Measurements from ENCODE around the gene DLX1. TPM values are rescaled to one million over a fixed set of nuclear protein-coding genes. Genes with fewer than 3 reads are reported as not detected.

DLX1 gene
- total RNA-seq, 1 donor from 2014 or later = 10.0 TPM

DNA sequence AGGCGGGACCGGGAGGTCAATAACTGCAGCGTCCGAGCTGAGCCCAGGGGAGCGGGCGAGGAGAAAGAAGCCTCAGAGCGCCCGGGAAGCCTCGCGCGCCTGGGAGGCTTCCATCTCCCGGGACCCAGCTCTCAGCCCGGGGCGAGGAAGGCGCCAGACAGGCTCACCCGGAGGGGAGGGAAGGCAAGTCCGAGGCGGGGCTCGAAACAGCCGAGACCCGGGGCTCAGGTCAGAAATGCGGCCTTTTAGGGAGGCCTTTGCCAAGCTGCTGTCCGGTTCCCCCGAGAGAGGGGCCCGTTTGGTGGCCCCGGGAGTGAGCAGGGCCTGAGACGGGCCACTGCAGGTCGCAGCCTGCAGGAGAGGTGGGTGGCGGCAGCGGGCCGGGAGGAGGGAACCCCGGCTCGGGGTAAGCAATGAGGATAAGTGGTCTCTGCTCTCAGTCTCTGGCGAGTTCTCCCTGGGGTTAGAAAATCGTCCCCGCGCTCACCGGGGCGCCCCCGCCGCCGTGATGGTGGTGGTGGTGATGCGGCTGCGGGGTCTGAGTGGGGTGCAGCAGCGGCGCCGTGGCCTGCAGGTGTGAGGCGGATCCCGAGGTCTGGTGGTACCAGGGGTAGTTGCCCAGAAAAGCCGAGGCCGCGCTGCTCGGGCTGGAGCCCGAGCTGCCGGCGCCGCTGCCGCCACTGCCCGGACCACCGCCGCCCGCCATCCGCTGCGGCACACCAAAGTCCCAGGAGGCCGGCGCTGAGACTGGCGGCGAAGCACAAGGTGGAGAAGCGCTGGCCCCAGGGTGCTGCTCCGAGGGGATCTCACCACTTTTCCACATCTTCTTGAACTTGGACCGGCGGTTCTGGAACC is 15.0 kb downstream of the DLX1 start:
- peaks cover 23% of the 10 kb centered on the region for H3K4me1 Mint-ChIP-seq (ENCODE audit: unreplicated experiment)
- H3K9me3 Mint-ChIP-seq = no peaks in the 10 kb centered on the region
- peaks cover 84% of the 10 kb centered on the region for H3K27me3 Mint-ChIP-seq
- H3K4me3 Mint-ChIP-seq = peak overlapping the region; percentile 88
- TF ChIP-seq, protein P1, sequence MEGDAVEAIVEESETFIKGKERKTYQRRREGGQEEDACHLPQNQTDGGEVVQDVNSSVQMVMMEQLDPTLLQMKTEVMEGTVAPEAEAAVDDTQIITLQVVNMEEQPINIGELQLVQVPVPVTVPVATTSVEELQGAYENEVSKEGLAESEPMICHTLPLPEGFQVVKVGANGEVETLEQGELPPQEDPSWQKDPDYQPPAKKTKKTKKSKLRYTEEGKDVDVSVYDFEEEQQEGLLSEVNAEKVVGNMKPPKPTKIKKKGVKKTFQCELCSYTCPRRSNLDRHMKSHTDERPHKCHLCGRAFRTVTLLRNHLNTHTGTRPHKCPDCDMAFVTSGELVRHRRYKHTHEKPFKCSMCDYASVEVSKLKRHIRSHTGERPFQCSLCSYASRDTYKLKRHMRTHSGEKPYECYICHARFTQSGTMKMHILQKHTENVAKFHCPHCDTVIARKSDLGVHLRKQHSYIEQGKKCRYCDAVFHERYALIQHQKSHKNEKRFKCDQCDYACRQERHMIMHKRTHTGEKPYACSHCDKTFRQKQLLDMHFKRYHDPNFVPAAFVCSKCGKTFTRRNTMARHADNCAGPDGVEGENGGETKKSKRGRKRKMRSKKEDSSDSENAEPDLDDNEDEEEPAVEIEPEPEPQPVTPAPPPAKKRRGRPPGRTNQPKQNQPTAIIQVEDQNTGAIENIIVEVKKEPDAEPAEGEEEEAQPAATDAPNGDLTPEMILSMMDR (conservative IDR thresholded peaks at IDR 0.05) = no peak
- no peak overlapping the region for H3K27ac Mint-ChIP-seq
- peaks cover 5% of the 10 kb centered on the region for H3K36me3 Mint-ChIP-seq
- DNase-seq (ENCODE audit: extremely low spot score, unreplicated experiment) = peak; percentile 75

DNA sequence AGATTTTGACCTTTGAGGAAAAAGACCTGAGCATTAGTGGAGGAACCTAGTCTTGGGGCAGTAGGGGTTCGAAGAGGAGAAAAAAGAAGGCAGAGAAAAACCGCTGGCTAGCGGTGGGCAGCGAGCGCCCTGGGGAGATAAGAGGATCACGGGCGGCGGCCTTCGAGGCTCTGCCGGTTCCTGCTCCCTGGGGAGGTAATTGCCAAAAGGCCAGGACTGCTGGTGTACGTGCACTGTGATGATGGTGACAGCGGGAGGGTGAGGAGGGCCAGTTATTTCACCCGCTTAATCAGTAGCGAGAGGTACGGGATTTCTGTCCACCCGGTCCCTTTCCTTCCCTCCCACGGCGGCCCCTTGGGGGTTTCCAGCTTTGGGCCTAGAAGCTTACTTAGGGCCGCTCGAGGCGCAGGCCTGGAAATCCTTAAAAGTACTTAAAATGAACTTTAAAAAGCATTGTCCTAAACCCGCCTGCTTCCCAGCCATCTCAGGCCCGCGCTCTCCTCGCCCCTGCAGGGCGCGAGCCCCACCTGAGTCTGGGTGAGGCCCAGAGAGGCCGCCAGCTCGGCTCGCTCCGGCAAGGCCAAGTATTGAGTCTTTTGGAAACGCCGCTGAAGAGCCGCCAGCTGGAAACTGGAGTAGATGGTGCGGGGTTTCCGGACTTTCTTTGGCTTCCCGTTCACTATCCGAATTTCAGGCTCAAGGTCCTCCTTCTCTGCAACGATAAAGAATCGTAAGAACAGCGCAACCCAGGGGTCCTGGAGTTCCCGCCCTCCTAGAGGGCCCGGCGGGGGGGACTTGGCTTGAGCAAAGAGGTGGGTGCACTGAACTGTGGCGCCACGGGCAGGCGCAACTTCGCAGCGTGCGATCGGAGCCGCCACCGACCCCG is 15.9 kb downstream of the DLX1 start:
- Mint-ChIP-seq H3K4me3 (peak overlapping the region; percentile 88), H3K4me1 (ENCODE audit: unreplicated experiment) (peaks cover 18% of the 10 kb centered on the region), H3K36me3 (peaks cover 5% of the 10 kb centered on the region), H3K9me3 (no peaks in the 10 kb centered on the region), H3K27me3 (peaks cover 84% of the 10 kb centered on the region), H3K27ac (peak overlapping the region; percentile 75)
- TF ChIP-seq, protein P1 (conservative IDR thresholded peaks at IDR 0.05) = no peak
- no peak for DNase-seq (ENCODE audit: extremely low spot score, unreplicated experiment)

DNA sequence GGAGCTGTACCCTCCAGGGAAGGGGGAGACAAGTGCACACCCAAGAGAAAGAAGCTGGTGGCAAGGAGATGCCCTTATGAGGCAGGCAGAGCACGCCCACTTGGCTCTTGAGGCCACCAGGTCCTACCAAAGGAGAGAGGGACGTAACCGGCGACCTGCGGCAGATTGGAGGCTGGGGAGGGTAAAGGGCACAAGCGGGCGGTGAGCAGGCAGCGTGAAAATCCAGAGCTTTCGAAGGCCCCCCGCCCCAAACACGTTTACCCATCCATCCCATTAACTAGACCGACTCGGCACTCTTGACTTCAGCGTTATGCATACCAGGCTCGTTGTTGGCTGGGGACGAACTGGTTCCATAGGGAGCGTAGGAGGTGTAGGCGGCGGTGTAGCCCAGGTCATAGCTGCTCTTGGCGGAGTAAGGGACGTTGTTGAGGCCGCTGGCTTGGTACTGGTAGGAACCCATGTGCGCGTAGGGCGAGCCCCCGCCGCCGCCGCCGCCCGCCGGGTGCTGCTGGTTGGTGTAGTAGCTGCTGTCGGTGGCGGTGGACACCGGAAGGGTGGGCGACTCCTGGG is 16.6 kb downstream of the DLX1 start:
- Mint-ChIP-seq H3K27ac (peak overlapping the region; percentile 75), H3K4me3 (peak overlapping the region; percentile 88), H3K36me3 (peaks cover 5% of the 10 kb centered on the region), H3K27me3 (peaks cover 85% of the 10 kb centered on the region), H3K9me3 (no peaks in the 10 kb centered on the region), H3K4me1 (ENCODE audit: unreplicated experiment) (peaks cover 13% of the 10 kb centered on the region)
- TF ChIP-seq, protein P1 (conservative IDR thresholded peaks at IDR 0.05) = no peak
- no peak for DNase-seq (ENCODE audit: extremely low spot score, unreplicated experiment)

DNA sequence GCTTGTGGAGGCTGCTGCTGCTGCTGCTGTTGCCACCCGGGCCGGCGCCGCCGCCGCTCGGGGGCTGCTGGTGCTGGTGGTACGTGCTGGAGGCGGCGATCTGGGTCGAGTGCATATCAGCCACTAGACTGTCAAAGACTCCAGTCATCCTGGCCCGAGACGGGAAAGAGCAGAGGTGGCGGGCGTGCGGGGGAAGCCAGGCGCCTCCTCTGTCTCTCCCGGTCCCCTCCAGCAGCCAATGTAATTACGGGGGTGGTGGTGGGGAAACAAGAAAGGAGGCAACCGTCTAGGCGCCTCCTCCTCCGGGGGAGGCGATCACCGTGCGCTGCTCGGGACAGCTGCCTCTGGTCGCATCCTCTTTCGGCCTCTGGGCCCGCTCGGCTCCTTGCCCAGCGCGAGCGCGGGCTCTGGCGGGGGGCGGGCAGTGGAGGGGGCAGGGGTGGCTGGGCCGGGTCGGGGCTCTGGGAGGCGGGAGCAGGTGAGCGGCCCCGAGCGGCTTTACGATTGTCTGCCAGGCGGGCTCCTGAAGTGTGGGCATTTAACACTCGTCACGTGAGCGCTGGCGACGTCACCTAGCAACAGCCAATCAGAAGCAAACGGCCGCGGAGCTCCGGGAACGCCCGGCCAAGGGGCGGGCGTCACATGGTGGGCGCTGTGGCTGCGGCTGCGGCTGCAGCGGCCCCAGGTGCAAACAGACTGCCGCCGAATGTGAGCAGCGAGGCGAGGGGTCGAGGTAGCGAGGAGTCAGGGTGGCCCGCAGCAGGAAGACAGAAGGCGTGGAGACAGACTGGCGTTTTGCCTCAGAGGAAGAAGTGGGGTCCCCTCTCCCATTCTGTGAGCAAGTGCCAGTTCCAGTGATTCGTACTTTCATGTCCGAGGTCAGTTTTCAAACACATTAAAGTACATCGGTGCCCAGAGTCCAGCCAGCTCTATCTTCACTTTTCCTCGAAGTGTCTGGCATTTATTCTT is 17.4 kb downstream of the DLX1 start, which contains the start of gene DLX2:
DLX2 (minus strand) TSS at position 510 of the 969 bp plus-strand sequence; CDS start at position 148, 362 bp downstream.
- Mint-ChIP-seq H3K27me3 (peaks cover 83% of the 10 kb centered on the region), H3K4me3 (peak within 1 kb of the TSS; percentile 88), H3K27ac (peak within 1 kb of the TSS; percentile 75), H3K36me3 (peaks cover 5% of the 10 kb centered on the region), H3K4me1 (ENCODE audit: unreplicated experiment) (peaks cover 13% of the 10 kb centered on the region), H3K9me3 (no peaks in the 10 kb centered on the region)
- TF ChIP-seq, protein P1 (conservative IDR thresholded peaks at IDR 0.05) = no peak
- peak; percentile 86 for DNase-seq (ENCODE audit: extremely low spot score, unreplicated experiment)

All from type B pancreatic cell (in vitro differentiated cells).